MM.1S (cell line): ENCODE measurements around the gene MIPOL1.

Experiments
- DNase-seq: peaks from one replicate; pipeline ENCODE4 v3.0.0-alpha.2; 2015
- H2AFZ ChIP-seq: fragments of 300-600 bp; sonication (generic); 2 replicates; pipeline ENCODE4 v1.6.0; 2016; ENCODE audit warnings: antibody characterized with exemption, low read length
- H3F3A ChIP-seq: fragments of 300-600 bp; sonication (generic); 2 replicates; pipeline ENCODE4 v1.6.1; 2016; ENCODE audit warnings: mild to moderate bottlenecking, antibody characterized with exemption, low read length, moderate library complexity, mixed read lengths; ENCODE audit not compliant: insufficient read depth
- H3K27ac ChIP-seq: fragments of 300-600 bp; sonication (generic); 2 replicates; pipeline ENCODE4 v1.5.1; 2016; ENCODE audit warnings: mild to moderate bottlenecking, low read length
- H3K27me3 ChIP-seq: fragments of 300-600 bp; sonication (generic); replicated peaks from 2 replicates; pipeline ENCODE4 v1.6.0; 2016; ENCODE audit warnings: low read length; ENCODE audit not compliant: insufficient read depth
- H3K36me3 ChIP-seq: fragments of 300-600 bp; sonication (generic); replicated peaks from 2 replicates; pipeline ENCODE4 v1.6.1; 2016; ENCODE audit warnings: mild to moderate bottlenecking, low read length, mixed read lengths; ENCODE audit not compliant: insufficient read depth
- H3K4me1 ChIP-seq: fragments of 300-600 bp; sonication (generic); 2 replicates; pipeline ENCODE4 v1.6.1; 2016; ENCODE audit warnings: low read length, mixed read lengths
- H3K4me2 ChIP-seq: fragments of 300-600 bp; sonication (generic); 2 replicates; pipeline ENCODE4 v1.6.0; 2016; ENCODE audit warnings: low read depth, low read length
- H3K4me3 ChIP-seq: fragments of 300-600 bp; sonication (generic); 2 replicates; pipeline ENCODE4 v1.5.1; 2016; ENCODE audit warnings: low read length, mixed read lengths
- H3K79me2 ChIP-seq: fragments of 300-600 bp; sonication (generic); 2 replicates; pipeline ENCODE4 v1.6.1; 2016; ENCODE audit warnings: mixed run types, low read length, mixed read lengths
- H3K9ac ChIP-seq: fragments of 300-600 bp; sonication (generic); 2 replicates; pipeline ENCODE4 v1.6.1; 2016; ENCODE audit warnings: low read length, mixed read lengths
- H3K9me2 ChIP-seq: fragments of 300-600 bp; sonication (generic); replicated peaks from 2 replicates; pipeline ENCODE4 v1.6.1; 2016; ENCODE audit warnings: mild to moderate bottlenecking, low read length, mixed read lengths; ENCODE audit not compliant: insufficient read depth
- H3K9me3 ChIP-seq: fragments of 300-600 bp; sonication (generic); replicated peaks from 2 replicates; pipeline ENCODE4 v1.6.1; 2016; ENCODE audit warnings: mild to moderate bottlenecking, low read length, mixed read lengths; ENCODE audit not compliant: insufficient read depth
- H4K20me1 ChIP-seq: fragments of 300-600 bp; sonication (generic); 2 replicates; pipeline ENCODE4 v1.6.1; 2016; ENCODE audit warnings: mild to moderate bottlenecking, low read length, moderate library complexity, mixed read lengths; ENCODE audit not compliant: insufficient read depth
- CTCF ChIP-seq: fragments of 300-600 bp; sonication (generic); IDR thresholded peaks from 2 replicates; pipeline ENCODE4 v1.5.1; 2016; ENCODE audit warnings: antibody characterized with exemption, low read length, mixed read lengths
- EZH2 ChIP-seq: fragments of 300-600 bp; sonication (generic); optimal IDR thresholded peaks from 2 replicates; pipeline ENCODE3; 2017; ENCODE audit warnings: low read depth, mild to moderate bottlenecking, antibody characterized with exemption, low read length, mixed read lengths
- EZH2phosphoT487 ChIP-seq: fragments of 300-600 bp; sonication (generic); IDR thresholded peaks from 2 replicates; pipeline ENCODE4 v1.6.1; 2018; ENCODE audit warnings: antibody characterized with exemption, low read length

MIPOL1 gene

GRCh38 chr14:37501877-37502276, 304.1 kb downstream of the MIPOL1 start:
- H3K9me3 ChIP-seq: no peaks in the 10 kb centered on the region
- no peak overlapping the region for H3K4me2 ChIP-seq
- H3K9me2 ChIP-seq: no peaks in the 10 kb centered on the region
- no peak overlapping the region for H3K27ac ChIP-seq
- H3K79me2 ChIP-seq: no peaks in the 10 kb centered on the region
- H3K27me3 ChIP-seq: no peaks in the 10 kb centered on the region
- H3K4me3 ChIP-seq: no peak overlapping the region
- H2AFZ ChIP-seq: no peak overlapping the region
- H3F3A ChIP-seq: no peaks in the 10 kb centered on the region
- H3K36me3 ChIP-seq: no peaks in the 10 kb centered on the region
- no peak for DNase-seq
- H3K9ac ChIP-seq: no peak overlapping the region
- H4K20me1 ChIP-seq: no peaks in the 10 kb centered on the region
- no peaks in the 10 kb centered on the region for H3K4me1 ChIP-seq
- TF ChIP-seq EZH2phosphoT487 (no peak), EZH2 (no peak), CTCF (no peak)

- Histone ChIP-seq H3K79me2 (no peaks in the 10 kb centered on the region), H2AFZ (no peak overlapping the region), H3K9ac (no peak overlapping the region), H3K27ac (no peak overlapping the region), H3K36me3 (no peaks in the 10 kb centered on the region), H3K4me3 (no peak overlapping the region), H4K20me1 (no peaks in the 10 kb centered on the region), H3K9me3 (no peaks in the 10 kb centered on the region), H3K4me1 (no peaks in the 10 kb centered on the region), H3K9me2 (no peaks in the 10 kb centered on the region), H3K4me2 (no peak overlapping the region), H3K27me3 (no peaks in the 10 kb centered on the region), H3F3A (no peaks in the 10 kb centered on the region)
- TF ChIP-seq CTCF (no peak), EZH2phosphoT487 (no peak), EZH2 (no peak)
- no peak for DNase-seq
These were observed 310.8 kb downstream of the MIPOL1 start for GRCh38 chr14:37508503-37508902.

GRCh38 chr14:37512173-37512572, 314.4 kb downstream of the MIPOL1 start:
- H3K27me3 ChIP-seq: no peaks in the 10 kb centered on the region
- H3F3A ChIP-seq: no peaks in the 10 kb centered on the region
- H3K9me3 ChIP-seq: no peaks in the 10 kb centered on the region
- no peaks in the 10 kb centered on the region for H3K4me1 ChIP-seq
- H3K4me2 ChIP-seq: no peak overlapping the region
- H3K27ac ChIP-seq: no peak overlapping the region
- H3K36me3 ChIP-seq: no peaks in the 10 kb centered on the region
- no peaks in the 10 kb centered on the region for H3K79me2 ChIP-seq
- H3K9ac ChIP-seq: no peak overlapping the region
- TF ChIP-seq CTCF (no peak), EZH2phosphoT487 (no peak), EZH2 (no peak)
- DNase-seq: no peak
- no peaks in the 10 kb centered on the region for H3K9me2 ChIP-seq
- no peak overlapping the region for H2AFZ ChIP-seq
- no peaks in the 10 kb centered on the region for H4K20me1 ChIP-seq
- H3K4me3 ChIP-seq: no peak overlapping the region
